IPS-20b (cell line): ENCODE data around the gene KLHL36.
"Not testable (repeated sequence)": the region's sequence is repeated elsewhere in the genome, so short reads cannot be mapped to it uniquely, and the experiment has no call there.

ENCODE experiments used
- H3K27ac ChIP-seq: one replicate; pipeline ENCODE4 v1.5.1; 2013; ENCODE audit warnings: low read length
- H3K27me3 ChIP-seq: 2 replicates; pipeline ENCODE4 v1.6.1; 2013; ENCODE audit warnings: mild to moderate bottlenecking, low read length, inconsistent platforms; ENCODE audit not compliant: insufficient read depth
- H3K36me3 ChIP-seq: 2 replicates; pipeline ENCODE4 v1.6.1; 2013; ENCODE audit warnings: low read depth, mild to moderate bottlenecking, inconsistent platforms, low read length, moderate library complexity; ENCODE audit not compliant: insufficient read depth
- H3K4me1 ChIP-seq: 2 replicates; pipeline ENCODE4 v1.6.1; 2013; ENCODE audit warnings: mild to moderate bottlenecking, control low read depth, inconsistent platforms, low read length, moderate library complexity; ENCODE audit not compliant: insufficient read depth
- H3K4me3 ChIP-seq: 2 replicates; pipeline ENCODE4 v1.5.1; 2013; ENCODE audit warnings: mild to moderate bottlenecking, low read length, inconsistent platforms
- H3K9ac ChIP-seq: 2 replicates; pipeline ENCODE4 v1.6.1; 2013; ENCODE audit warnings: low read depth, mild to moderate bottlenecking, inconsistent platforms, low read length, moderate library complexity
- H3K9me3 ChIP-seq: 2 replicates; pipeline ENCODE4 v1.6.1; 2013; ENCODE audit warnings: mild to moderate bottlenecking, low read depth, low read length, inconsistent platforms; ENCODE audit not compliant: insufficient read depth

Gene KLHL36

GRCh38 chr16:84678541-84678940 is 30.2 kb downstream of the KLHL36 start:
- Histone ChIP-seq H3K27me3 (no peaks in the 10 kb centered on the region), H3K4me1 (peaks cover 10% of the 10 kb centered on the region; the same call in 1 of the 2 replicates), H3K9ac (no peak overlapping the region), H3K4me3 (no peak overlapping the region), H3K36me3 (no peaks in the 10 kb centered on the region), H3K27ac (no peak overlapping the region), H3K9me3 (no peaks in the 10 kb centered on the region)

- H3K9ac ChIP-seq = no peak overlapping the region
- 0 out of 2 replicates have a peak, but pooled peaks cover 4% of the 10 kb centered on the region for H3K27me3 ChIP-seq
- no peak overlapping the region for H3K4me3 ChIP-seq
- H3K4me1 ChIP-seq = peaks cover 12% of the 10 kb centered on the region; the same call in 1 of the 2 replicates
- H3K27ac ChIP-seq = no peak overlapping the region
- no peaks in the 10 kb centered on the region for H3K9me3 ChIP-seq
- no peaks in the 10 kb centered on the region for H3K36me3 ChIP-seq
Observed at GRCh38 chr16:84680165-84680842, 32.0 kb downstream of the KLHL36 start.

GRCh38 chr16:84680843-84681629 is 32.7 kb downstream of the KLHL36 start:
- Histone ChIP-seq H3K9me3 (no peaks in the 10 kb centered on the region), H3K4me1 (peaks cover 12% of the 10 kb centered on the region; the same call in 1 of the 2 replicates), H3K27ac (no peak overlapping the region), H3K9ac (no peak overlapping the region), H3K27me3 (0 out of 2 replicates have a peak, but pooled peaks cover 5% of the 10 kb centered on the region), H3K36me3 (no peaks in the 10 kb centered on the region), H3K4me3 (no peak overlapping the region)

- no peak overlapping the region for H3K27ac ChIP-seq
- H3K27me3 ChIP-seq = 0 out of 2 replicates have a peak, but pooled peaks cover 5% of the 10 kb centered on the region
- H3K36me3 ChIP-seq = no peaks in the 10 kb centered on the region
- no peak overlapping the region for H3K9ac ChIP-seq
- H3K9me3 ChIP-seq = no peaks in the 10 kb centered on the region
- no peak overlapping the region; the same call in 1 of the 2 replicates for H3K4me3 ChIP-seq
- peaks cover 6% of the 10 kb centered on the region; the same call in 1 of the 2 replicates for H3K4me1 ChIP-seq
Observed at GRCh38 chr16:84683691-84684591, 35.6 kb downstream of the KLHL36 start.

GRCh38 chr16:84684592-84684965 is 36.3 kb downstream of the KLHL36 start:
- Histone ChIP-seq H3K9me3 (no peaks in the 10 kb centered on the region), H3K4me3 (no peak overlapping the region; the same call in 1 of the 2 replicates), H3K36me3 (no peaks in the 10 kb centered on the region), H3K9ac (no peak overlapping the region), H3K27me3 (0 out of 2 replicates have a peak, but pooled peaks cover 5% of the 10 kb centered on the region), H3K27ac (no peak overlapping the region), H3K4me1 (peaks cover 6% of the 10 kb centered on the region; the same call in 1 of the 2 replicates)

GRCh38 chr16:84685210-84685609 is 36.9 kb downstream of the KLHL36 start:
- Histone ChIP-seq H3K4me3 (no peak overlapping the region), H3K27ac (no peak overlapping the region), H3K9me3 (no peaks in the 10 kb centered on the region), H3K9ac (no peak overlapping the region), H3K4me1 (peaks cover 6% of the 10 kb centered on the region; the same call in 1 of the 2 replicates), H3K36me3 (no peaks in the 10 kb centered on the region), H3K27me3 (0 out of 2 replicates have a peak, but pooled peaks cover 5% of the 10 kb centered on the region)

GRCh38 chr16:84686707-84687298 is 38.5 kb downstream of the KLHL36 start:
- Histone ChIP-seq H3K27ac (no peak overlapping the region), H3K27me3 (0 out of 2 replicates have a peak, but pooled peaks cover 5% of the 10 kb centered on the region), H3K4me3 (no peak overlapping the region), H3K36me3 (no peaks in the 10 kb centered on the region), H3K9ac (no peak overlapping the region), H3K9me3 (no peaks in the 10 kb centered on the region), H3K4me1 (peaks cover 6% of the 10 kb centered on the region; the same call in 1 of the 2 replicates)

- no peak overlapping the region for H3K27ac ChIP-seq
Observed at GRCh38 chr16:84687715-84688114, 39.4 kb downstream of the KLHL36 start.

GRCh38 chr16:84688163-84688562 is 39.9 kb downstream of the KLHL36 start:
- not testable (repeated sequence) for H3K27ac ChIP-seq, H3K4me1 ChIP-seq, H3K9me3 ChIP-seq, H3K27me3 ChIP-seq, H3K9ac ChIP-seq, H3K36me3 ChIP-seq, H3K4me3 ChIP-seq

More at GRCh38 chr16:84687715-84688114, 39.4 kb downstream of the KLHL36 start:
- Histone ChIP-seq H3K36me3 (no peaks in the 10 kb centered on the region), H3K9me3 (no peaks in the 10 kb centered on the region), H3K4me3 (no peak overlapping the region), H3K27me3 (0 out of 2 replicates have a peak, but pooled peaks cover 5% of the 10 kb centered on the region), H3K9ac (no peak overlapping the region), H3K4me1 (peaks cover 6% of the 10 kb centered on the region; the same call in 1 of the 2 replicates)

- H3K36me3 ChIP-seq = no peaks in the 10 kb centered on the region
- no peaks in the 10 kb centered on the region for H3K9me3 ChIP-seq
- H3K9ac ChIP-seq = no peak overlapping the region
- H3K27ac ChIP-seq = no peak overlapping the region
- peaks cover 2% of the 10 kb centered on the region; the same call in 1 of the 2 replicates for H3K4me1 ChIP-seq
- H3K4me3 ChIP-seq = no peak overlapping the region
- H3K27me3 ChIP-seq = 0 out of 2 replicates have a peak, but pooled peaks cover 5% of the 10 kb centered on the region
Observed at GRCh38 chr16:84689111-84689510, 40.8 kb downstream of the KLHL36 start.
